ENCODE data around the gene SAMD5. TPM values are rescaled to one million over a fixed set of nuclear protein-coding genes. Genes with fewer than 3 reads are reported as not detected.

The SAMD5 gene
- total and polyA plus RNA-seq, 2 experiments from 2014 or later = 0.03 TPM; not detected in 1

DNA sequence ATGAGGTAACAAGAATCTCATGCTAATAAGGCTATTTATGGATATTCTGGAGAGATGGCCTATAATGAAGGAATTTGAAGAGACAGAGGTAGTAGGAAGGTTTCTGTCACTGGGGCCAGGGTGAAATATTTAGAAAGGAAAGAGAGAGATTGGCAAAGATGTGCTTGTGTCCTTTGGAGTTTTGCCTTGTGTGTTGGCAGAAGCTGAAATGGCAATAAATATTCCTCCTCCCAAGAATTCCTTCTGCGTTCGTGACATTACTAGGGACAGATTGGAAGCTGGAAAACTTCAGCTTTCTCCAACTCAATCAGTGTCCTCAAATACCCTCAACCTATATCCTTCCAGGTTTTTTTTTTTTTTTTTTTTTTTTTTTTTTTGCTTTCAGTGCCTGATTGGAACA, 6.3 kb downstream of the SAMD5 start:
- Mint-ChIP-seq H3K36me3 (ENCODE audit: low read depth) (no peaks in the 10 kb centered on the region), H3K27ac (no peak overlapping the region)
- no peak for ATAC-seq

More for the DNA sequence above, 6.3 kb downstream of the SAMD5 start:
- Histone ChIP-seq H4K20me1 (replicated peaks; ENCODE audit: insufficient read depth) (peaks cover 5% of the 10 kb centered on the region; the same call in 1 of the 2 replicates), H3K4me2 (no peak overlapping the region), H3K79me2 (replicated peaks; ENCODE audit: insufficient read depth) (no peaks in the 10 kb centered on the region), H3K27me3 (ENCODE audit: insufficient read depth) (peaks cover 43% of the 10 kb centered on the region), H3K4me3 (no peak overlapping the region), H3F3A (replicated peaks; ENCODE audit: low read depth) (peaks cover under 1% of the 10 kb centered on the region; the same call in 1 of the 2 replicates), H3K36me3 (ENCODE audit: insufficient read depth) (no peaks in the 10 kb centered on the region), H2AFZ (no peak overlapping the region), H3K4me1 (ENCODE audit: insufficient read depth) (no peaks in the 10 kb centered on the region), H3K27ac (ENCODE audit: low read depth) (no peak overlapping the region), H3K9me2 (ENCODE audit: insufficient read depth) (no peaks in the 10 kb centered on the region)
- DNase-seq (ENCODE audit: low spot score) = no peak
- no peak overlapping the region for H3K4me3 Mint-ChIP-seq
- peaks cover 4% of the 10 kb centered on the region; the same call in 2 of the 3 replicates for H3K4me1 Mint-ChIP-seq
- no peak for TF ChIP-seq ZNF462 (CRISPR knock-in tag; IDR thresholded peaks at IDR 0.05)
- TF ChIP-seq ETS1 (IDR thresholded peaks at IDR 0.05) = no peak
- TF ChIP-seq CREB1 (CRISPR knock-in tag; IDR thresholded peaks at IDR 0.05; ENCODE audit: low read depth) = no peak
- no peak for TF ChIP-seq CTCF (conservative IDR thresholded peaks at IDR 0.05; ENCODE audit: low read depth in 2 of 2)
- no peak for TF ChIP-seq ZNF114 (CRISPR knock-in tag; IDR thresholded peaks at IDR 0.05)
- no peak for TF ChIP-seq JUNB (IDR thresholded peaks at IDR 0.05; ENCODE audit: unreplicated experiment)
- TF ChIP-seq, protein P1, sequence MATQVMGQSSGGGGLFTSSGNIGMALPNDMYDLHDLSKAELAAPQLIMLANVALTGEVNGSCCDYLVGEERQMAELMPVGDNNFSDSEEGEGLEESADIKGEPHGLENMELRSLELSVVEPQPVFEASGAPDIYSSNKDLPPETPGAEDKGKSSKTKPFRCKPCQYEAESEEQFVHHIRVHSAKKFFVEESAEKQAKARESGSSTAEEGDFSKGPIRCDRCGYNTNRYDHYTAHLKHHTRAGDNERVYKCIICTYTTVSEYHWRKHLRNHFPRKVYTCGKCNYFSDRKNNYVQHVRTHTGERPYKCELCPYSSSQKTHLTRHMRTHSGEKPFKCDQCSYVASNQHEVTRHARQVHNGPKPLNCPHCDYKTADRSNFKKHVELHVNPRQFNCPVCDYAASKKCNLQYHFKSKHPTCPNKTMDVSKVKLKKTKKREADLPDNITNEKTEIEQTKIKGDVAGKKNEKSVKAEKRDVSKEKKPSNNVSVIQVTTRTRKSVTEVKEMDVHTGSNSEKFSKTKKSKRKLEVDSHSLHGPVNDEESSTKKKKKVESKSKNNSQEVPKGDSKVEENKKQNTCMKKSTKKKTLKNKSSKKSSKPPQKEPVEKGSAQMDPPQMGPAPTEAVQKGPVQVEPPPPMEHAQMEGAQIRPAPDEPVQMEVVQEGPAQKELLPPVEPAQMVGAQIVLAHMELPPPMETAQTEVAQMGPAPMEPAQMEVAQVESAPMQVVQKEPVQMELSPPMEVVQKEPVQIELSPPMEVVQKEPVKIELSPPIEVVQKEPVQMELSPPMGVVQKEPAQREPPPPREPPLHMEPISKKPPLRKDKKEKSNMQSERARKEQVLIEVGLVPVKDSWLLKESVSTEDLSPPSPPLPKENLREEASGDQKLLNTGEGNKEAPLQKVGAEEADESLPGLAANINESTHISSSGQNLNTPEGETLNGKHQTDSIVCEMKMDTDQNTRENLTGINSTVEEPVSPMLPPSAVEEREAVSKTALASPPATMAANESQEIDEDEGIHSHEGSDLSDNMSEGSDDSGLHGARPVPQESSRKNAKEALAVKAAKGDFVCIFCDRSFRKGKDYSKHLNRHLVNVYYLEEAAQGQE (IDR thresholded peaks at IDR 0.05; ENCODE audit: unreplicated experiment) = no peak
- TF ChIP-seq STAT1 (IDR thresholded peaks at IDR 0.05; ENCODE audit: unreplicated experiment) = no peak
- no peak for TF ChIP-seq EZH2 (IDR thresholded peaks at IDR 0.05; ENCODE audit: low read depth, unreplicated experiment)
- TF ChIP-seq POLR2AphosphoS5 (IDR thresholded peaks at IDR 0.05; ENCODE audit: low read depth) = no peak
- no peak for TF ChIP-seq NANOG (IDR thresholded peaks at IDR 0.05; ENCODE audit: borderline replicate concordance)
- TF ChIP-seq ZNF331 (CRISPR knock-in tag; IDR thresholded peaks at IDR 0.05; ENCODE audit: low read depth) = no peak
- no peak for TF ChIP-seq EZH2phosphoT487 (IDR thresholded peaks at IDR 0.05; ENCODE audit: unreplicated experiment)
- H3K9me3 Mint-ChIP-seq = no peaks in the 10 kb centered on the region
- peaks cover 26% of the 10 kb centered on the region for H3K27me3 Mint-ChIP-seq (ENCODE audit: insufficient read depth, low read depth, poor library complexity)

Data from GM23338 (cell line).